Thyroid gland (tissue), 4 donors: ENCODE data around the gene EPS8. TPM values are rescaled to one million over a fixed set of nuclear protein-coding genes. Genes with fewer than 3 reads are reported as not detected.

Source experiments
- DNase-seq, 2 donors: peaks; one replicate each; pipeline ENCODE4 v3.0.0-alpha.2; 2019
- H3K27ac ChIP-seq, 3 donors: fragments of 200-600 bp; sonication (generic); 1 replicate in 2 of 3; 2 replicates in 1 of 3; pipeline ENCODE4 v1.5.1; 2016 to 2019; ENCODE audit warnings: mild to moderate bottlenecking in 1 of 3, moderate library complexity in 1 of 3
- H3K27me3 ChIP-seq: fragments of 200-600 bp; sonication (generic); one replicate; pipeline ENCODE4 v1.5.1; 2019
- H3K36me3 ChIP-seq, 2 donors: fragments of 200-600 bp; sonication (generic); one replicate each; pipeline ENCODE4 v1.5.1; 2016 to 2019
- H3K4me1 ChIP-seq, 2 donors: fragments of 200-600 bp; sonication (generic); one replicate each; pipeline ENCODE4 v1.5.1; 2017 to 2019
- H3K4me3 ChIP-seq, 3 donors: fragments of 200-600 bp; sonication (generic); replicated peaks in 1 of 3; 1 replicate in 2 of 3; 2 replicates in 1 of 3; pipeline ENCODE4 v1.5.1; 2016; ENCODE audit warnings: mild to moderate bottlenecking in 1 of 3
- H3K9me3 ChIP-seq: fragments of 200-600 bp; sonication (generic); one replicate; pipeline ENCODE4 v1.5.1; 2017
- CTCF ChIP-seq, 6 experiments: fragments of 200-600 bp in 3 of 6; fragments of 450-650 bp in 3 of 6; sonication (generic) in 3 of 6; IDR thresholded peaks; one replicate each; pipeline ENCODE4 v1.5.1; 2016 to 2019; ENCODE audit warnings: antibody characterized with exemption in 6 of 6, mild to moderate bottlenecking in 2 of 6, inconsistent platforms in 1 of 6, moderate library complexity in 1 of 6
- POLR2A ChIP-seq, 2 donors: fragments of 450-650 bp; IDR thresholded peaks; one replicate each; pipeline ENCODE4 v1.6.1; 2017; ENCODE audit warnings: antibody characterized with exemption in 2 of 2, mild to moderate bottlenecking in 2 of 2, moderate library complexity in 1 of 2
- WGBS, 2 donors: methylation state at CpG; one replicate each; pipeline ENCODE4 v1.1.5; 2017; 5-methylcytosine and 5-hydroxymethylcytosine counted together
- intact Hi-C: fragments of 100-400 bp; cut with DNase I; formaldehyde crosslinking; loops from one replicate; pipeline ENCODE4 v1.15.1; 2023
- total RNA-seq, 4 donors: library from RNA; depleted of rRNA; stranded (reverse); fragments of >200 nt; gene quantifications; one replicate each; pipeline ENCODE4 v1.2.3, GENCODE V29; 2016

EPS8 gene
- total RNA-seq, 4 donors from 2014 or later: 78.0 to 127 (median 110) TPM

DNA sequence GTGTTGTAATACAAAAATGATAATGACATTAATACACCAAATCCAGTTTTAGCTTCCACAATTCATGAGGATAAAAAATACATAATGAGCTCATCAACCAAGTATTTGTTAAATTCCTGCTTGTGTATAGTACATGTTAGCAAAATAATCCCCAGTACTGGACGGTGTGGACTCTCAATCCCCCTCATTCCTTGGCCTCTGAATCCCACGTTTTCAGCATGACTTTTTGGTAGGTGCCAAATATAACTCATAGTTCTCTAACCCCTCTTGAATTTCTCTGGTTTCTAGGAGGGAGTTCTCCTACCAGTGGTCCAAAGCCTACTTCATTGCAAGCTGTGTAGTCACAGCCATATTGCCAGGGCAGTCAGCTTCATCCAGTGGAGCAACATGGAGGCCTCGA is 41.4 kb upstream of the EPS8 start:
- TF ChIP-seq CTCF (IDR thresholded peaks at IDR 0.05) (no peak), POLR2A (IDR thresholded peaks at IDR 0.05) (no peak)
- Histone ChIP-seq H3K27me3 (no peaks in the 10 kb centered on the region), H3K4me3 (no peak overlapping the region), H3K36me3 (no peaks in the 10 kb centered on the region), H3K4me1 (no peaks in the 10 kb centered on the region), H3K27ac (no peak overlapping the region), H3K9me3 (no peaks in the 10 kb centered on the region)
- WGBS, 2 donors: 70 to 81% methylated on average over 3 of the region's 3 CpGs
- DNase-seq: no peak
- intact Hi-C loops: no loop called here

DNA sequence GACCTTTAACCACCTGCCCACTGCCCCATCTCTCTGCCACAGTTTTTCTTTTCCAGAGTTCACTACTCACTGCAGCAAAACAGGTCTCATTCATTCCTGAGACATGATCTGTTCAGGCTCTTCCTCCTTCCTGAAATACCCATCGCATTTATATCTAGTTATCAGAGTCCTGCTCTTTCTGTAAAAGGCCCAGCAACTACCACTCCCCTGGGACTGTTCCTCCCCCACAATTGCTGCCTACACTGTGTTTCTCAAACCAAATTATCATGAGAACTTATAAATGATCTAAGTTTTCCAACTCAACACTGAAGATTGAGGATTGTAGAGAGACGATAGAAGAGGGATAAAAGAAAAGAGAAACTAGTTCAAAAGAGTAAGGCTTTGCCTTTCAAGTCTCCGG is 40.8 kb upstream of the EPS8 start:
- TF ChIP-seq POLR2A (IDR thresholded peaks at IDR 0.05) (no peak), CTCF (IDR thresholded peaks at IDR 0.05) (no peak)
- Histone ChIP-seq H3K27ac (no peak overlapping the region), H3K36me3 (no peaks in the 10 kb centered on the region), H3K4me1 (no peaks in the 10 kb centered on the region), H3K4me3 (no peak overlapping the region), H3K9me3 (no peaks in the 10 kb centered on the region), H3K27me3 (no peaks in the 10 kb centered on the region)
- intact Hi-C loops: no loop called here
- DNase-seq: no peak
- 76 to 82% methylated on average over 3 of the region's 3 CpGs for WGBS, 2 donors

DNA sequence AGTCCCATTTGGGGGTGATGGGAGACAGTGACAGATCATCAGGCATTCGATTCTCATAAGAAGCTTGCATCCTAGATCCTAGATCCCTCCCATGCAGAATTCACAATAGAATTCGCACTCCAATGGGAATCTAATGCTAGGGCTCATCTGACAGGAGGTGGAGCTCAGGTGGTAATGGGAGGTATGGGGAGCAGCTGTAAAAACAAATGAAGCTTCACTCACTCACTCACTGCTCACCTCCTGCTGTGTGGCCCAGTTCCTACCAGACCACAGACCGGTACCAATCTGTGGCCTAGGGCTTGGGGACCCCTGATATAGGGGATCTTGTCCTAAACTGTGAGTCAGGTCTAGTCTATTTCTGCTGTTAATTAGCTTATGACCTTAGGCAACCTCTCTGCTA is 40.1 kb upstream of the EPS8 start:
- H3K27ac ChIP-seq: no peak overlapping the region
- TF ChIP-seq CTCF (IDR thresholded peaks at IDR 0.05) (no peak), POLR2A (IDR thresholded peaks at IDR 0.05) (no peak)
- intact Hi-C loops: no loop called here

GRCh38 chr12:15827136-15827535 is 37.9 kb upstream of the EPS8 start:
- WGBS, 2 donors: 49 to 52% methylated on average over 1 of the region's 1 CpG
- no peak for DNase-seq
- Histone ChIP-seq H3K9me3 (no peaks in the 10 kb centered on the region), H3K36me3 (no peaks in the 10 kb centered on the region), H3K4me3 (no peak overlapping the region), H3K4me1 (no peaks in the 10 kb centered on the region), H3K27ac (no peak overlapping the region), H3K27me3 (no peaks in the 10 kb centered on the region)
- intact Hi-C loops: no loop called here
- TF ChIP-seq POLR2A (IDR thresholded peaks at IDR 0.05): no peak
- TF ChIP-seq CTCF (IDR thresholded peaks at IDR 0.05): no peak

More for the DNA sequence above, 40.1 kb upstream of the EPS8 start:
- Histone ChIP-seq H3K27me3 (no peaks in the 10 kb centered on the region), H3K4me3 (no peak overlapping the region), H3K36me3 (no peaks in the 10 kb centered on the region), H3K4me1 (no peaks in the 10 kb centered on the region), H3K9me3 (no peaks in the 10 kb centered on the region)
- DNase-seq: no peak
- 93 to 96% methylated on average over 3 of the region's 3 CpGs for WGBS, 2 donors

- DNase-seq: no peak
- 93 to 94% methylated on average over 3 of the region's 3 CpGs for WGBS, 2 donors
- Histone ChIP-seq H3K36me3 (no peaks in the 10 kb centered on the region), H3K4me1 (no peaks in the 10 kb centered on the region), H3K4me3 (no peak overlapping the region), H3K27ac (no peak overlapping the region), H3K27me3 (no peaks in the 10 kb centered on the region), H3K9me3 (no peaks in the 10 kb centered on the region)
- intact Hi-C loops: no loop called here
- TF ChIP-seq CTCF (IDR thresholded peaks at IDR 0.05) (no peak), POLR2A (IDR thresholded peaks at IDR 0.05) (no peak)
Measured at GRCh38 chr12:15824516-15824915, 35.3 kb upstream of the EPS8 start.
